B cell (primary cell): ENCODE measurements around the gene MED25. TPM values are rescaled to one million over a fixed set of nuclear protein-coding genes. Genes with fewer than 3 reads are reported as not detected.

Source experiments
- ATAC-seq: fragments of 200-7000 bp; cut with Tn5 transposase; one replicate; pipeline ENCODE4 v1.10.0; 2021; ENCODE audit warnings: low read depth, mild to moderate bottlenecking, moderate number of reproducible peaks, moderate library complexity
- CTCF ChIA-PET: fragments of 350-600 bp; sonication (Branson Sonifier 250); formaldehyde crosslinking; loops from one replicate; lab custom pipeline; 2021; ENCODE audit warnings: antibody characterized with exemption, inconsistent platforms; lab: Charles Lee
- POLR2A ChIA-PET: fragments of 350-600 bp; sonication (Branson Sonifier 250); formaldehyde crosslinking; loops from one replicate; lab custom pipeline; 2021; ENCODE audit warnings: antibody characterized with exemption; lab: Charles Lee
- DNase-seq: peaks from one replicate; pipeline ENCODE4 v3.0.0; 2013
- H2AFZ ChIP-seq: 2 replicates; pipeline ENCODE4 v1.6.1; 2012; ENCODE audit warnings: mild to moderate bottlenecking, low read depth, low read length; ENCODE audit not compliant: insufficient read depth, poor library complexity, severe bottlenecking
- H3K27ac ChIP-seq, 2 donors: 1 replicate in 1 of 2; 2 replicates in 1 of 2; pipeline ENCODE4 v1.5.1; 2012 to 2013; ENCODE audit warnings: low read length in 2 of 2, mild to moderate bottlenecking in 2 of 2, moderate library complexity in 1 of 2
- H3K27me3 ChIP-seq, 4 experiments: fragments of 200-600 bp in 1 of 4; sonication (generic) in 1 of 4; replicated peaks in 1 of 4; 1 replicate in 2 of 4; 2 replicates in 2 of 4; pipeline versions ENCODE4 v1.6.1 to v1.7.0; 2013 to 2016; ENCODE audit warnings: low read length in 3 of 4, mild to moderate bottlenecking in 2 of 4, mixed read lengths in 1 of 4, moderate library complexity in 1 of 4; ENCODE audit not compliant: insufficient read depth in 4 of 4, control insufficient read depth in 3 of 4; ENCODE audit errors: control extremely low read depth in 1 of 4
- H3K36me3 ChIP-seq, 2 experiments: replicated peaks in 1 of 2; 1 replicate in 1 of 2; 2 replicates in 1 of 2; pipeline versions ENCODE4 v1.6.1 to v1.7.1; 2013; ENCODE audit warnings: low read length in 1 of 2; ENCODE audit not compliant: insufficient read depth in 2 of 2, control insufficient read depth in 1 of 2; ENCODE audit errors: control extremely low read depth in 1 of 2, extremely low read depth in 1 of 2
- H3K4me1 ChIP-seq, 2 donors: fragments of 200-600 bp in 1 of 2; sonication (generic) in 1 of 2; 1 replicate in 1 of 2; 2 replicates in 1 of 2; pipeline versions ENCODE4 v1.5.1 to v1.6.1; 2013 to 2017; ENCODE audit warnings: low read length in 2 of 2; ENCODE audit not compliant: control insufficient read depth in 2 of 2, insufficient read depth in 2 of 2
- H3K4me2 ChIP-seq: replicated peaks from 2 replicates; pipeline ENCODE3; 2012; ENCODE audit warnings: mild to moderate bottlenecking, low read depth, low read length; ENCODE audit not compliant: poor library complexity, severe bottlenecking
- H3K4me3 ChIP-seq, 5 experiments: fragments of 200-600 bp in 1 of 5; sonication (generic) in 1 of 5; 1 replicate in 3 of 5; 2 replicates in 2 of 5; pipeline versions ENCODE4 v1.5.1 to v1.7.0; 2011 to 2016; ENCODE audit warnings: low read length in 4 of 5, mild to moderate bottlenecking in 4 of 5, low read depth in 2 of 5, control low read depth in 1 of 5, moderate library complexity in 1 of 5; ENCODE audit not compliant: insufficient read depth in 1 of 5; ENCODE audit errors: control extremely low read depth in 1 of 5, extremely low read depth in 1 of 5
- H3K79me2 ChIP-seq: fragments of 200-600 bp; sonication (generic); one replicate; pipeline ENCODE4 v1.6.0; 2016; ENCODE audit warnings: low read length; ENCODE audit not compliant: control insufficient read depth, insufficient read depth
- H3K9ac ChIP-seq: fragments of 200-600 bp; sonication (generic); 2 replicates; pipeline ENCODE4 v1.6.1; 2017; ENCODE audit warnings: mild to moderate bottlenecking, low read length, moderate library complexity
- H3K9me3 ChIP-seq, 3 donors: one replicate each; pipeline versions ENCODE4 v1.6.1 to v1.7.1; 2013; ENCODE audit warnings: low read length in 2 of 3; ENCODE audit not compliant: control insufficient read depth in 2 of 3, insufficient read depth in 1 of 3; ENCODE audit errors: control extremely low read depth in 1 of 3
- H4K20me1 ChIP-seq: 2 replicates; pipeline ENCODE4 v1.6.0; 2012; ENCODE audit warnings: mild to moderate bottlenecking, low read length; ENCODE audit not compliant: insufficient read depth, control insufficient read depth, poor library complexity, severe bottlenecking
- H3K27ac Mint-ChIP-seq: one replicate; pipeline ENCODE4 v1.8.0; 2021; ENCODE audit warnings: mixed read lengths
- H3K27me3 Mint-ChIP-seq: one replicate; pipeline ENCODE4 v1.8.0; 2021; ENCODE audit warnings: mixed read lengths
- H3K4me1 Mint-ChIP-seq: one replicate; pipeline ENCODE4 v1.8.0; 2021; ENCODE audit warnings: mixed read lengths
- H3K4me3 Mint-ChIP-seq: one replicate; pipeline ENCODE4 v1.8.0; 2021; ENCODE audit warnings: mixed read lengths
- H3K9me3 Mint-ChIP-seq: one replicate; pipeline ENCODE4 v1.8.0; 2022; ENCODE audit warnings: mixed read lengths; ENCODE audit not compliant: insufficient read depth
- CTCF ChIP-seq: fragments of 200-600 bp; IDR thresholded peaks from one replicate; pipeline ENCODE4 v1.8.0; 2022; ENCODE audit warnings: antibody characterized with exemption, mild to moderate bottlenecking
- EZH2 ChIP-seq: IDR thresholded peaks from 2 replicates; pipeline ENCODE4 v1.6.1; 2012; ENCODE audit warnings: borderline replicate concordance, low read depth, mild to moderate bottlenecking, moderate library complexity, low read length; ENCODE audit not compliant: insufficient read depth, poor library complexity, severe bottlenecking
- WGBS: methylation state at CpG from one replicate; pipeline ENCODE4 v1.1.5; 2013; ENCODE audit warnings: missing lambda C conversion rate; ENCODE audit not compliant: insufficient coverage; 5-methylcytosine and 5-hydroxymethylcytosine counted together
- intact Hi-C: fragments of 100-400 bp; cut with micrococcal nuclease; formaldehyde crosslinking; loops from one replicate; pipeline ENCODE4 v1.10.0; 2022
- polyA plus RNA-seq: library from polyadenylated mRNA; depleted of rRNA; stranded (reverse); fragments of >200 nt; gene quantifications from 2 replicates; pipeline ENCODE4 v1.2.3, GENCODE V29; 2012
- total RNA-seq, 2 donors: library from RNA; stranded (reverse); fragments of 120-200 nt in 1 of 2; gene quantifications; 1 replicate in 1 of 2; 2 replicates in 1 of 2; pipeline versions ENCODE4 v1.2.3 to v1.2.4, GENCODE V29; 2013 to 2022

MED25 gene
- total and polyA plus RNA-seq, 2 donors (not counting 1 experiment from before 2014, with no cell fraction given), result 93.0 to 126 TPM

- DNase-seq (no peak), ATAC-seq (no peak)
- Mint-ChIP-seq H3K4me3 (no peak overlapping the region), H3K9me3 (no peaks in the 10 kb centered on the region), H3K4me1 (peaks cover 3% of the 10 kb centered on the region), H3K27ac (peak overlapping the region; percentile 15), H3K27me3 (no peaks in the 10 kb centered on the region)
- no peaks in the 10 kb centered on the region for H4K20me1 ChIP-seq
- TF ChIP-seq CTCF, result no peak
- no peak for TF ChIP-seq EZH2
- H3K36me3 ChIP-seq, result peaks cover 0 to 73% of the 10 kb centered on the region in 2 experiments
- no peak overlapping the region for H3K27ac ChIP-seq
- POLR2A ChIA-PET, result no interaction called here
- intact Hi-C loops, result no loop called here
- no peak overlapping the region for H3K9ac ChIP-seq
- H3K27me3 ChIP-seq, result no peaks in the 10 kb centered on the region
- H3K4me3 ChIP-seq, result no peak overlapping the region
- no peak overlapping the region for H2AFZ ChIP-seq
- H3K4me2 ChIP-seq, result no peak overlapping the region
- CTCF ChIA-PET, result no interaction called here
- H3K4me1 ChIP-seq, result peaks cover 0 to 3% of the 10 kb centered on the region in 2 donors
- no peaks in the 10 kb centered on the region for H3K79me2 ChIP-seq
- WGBS, result 98% methylated on average over 5 of the region's 5 CpGs
- no peaks in the 10 kb centered on the region for H3K9me3 ChIP-seq
Observed at GRCh38 chr19:49837009-49837310, 18.9 kb downstream of the MED25 start.

- Mint-ChIP-seq H3K4me3 (no peak overlapping the region), H3K27me3 (no peaks in the 10 kb centered on the region), H3K9me3 (no peaks in the 10 kb centered on the region), H3K4me1 (peaks cover 7% of the 10 kb centered on the region), H3K27ac (no peak overlapping the region)
- POLR2A ChIA-PET, result no interaction called here
- Histone ChIP-seq H3K36me3 (peaks cover 0 to 69% of the 10 kb centered on the region in 2 experiments), H3K27ac (no peak overlapping the region), H4K20me1 (no peaks in the 10 kb centered on the region), H3K9me3 (no peaks in the 10 kb centered on the region), H3K79me2 (no peaks in the 10 kb centered on the region), H3K4me1 (peaks cover 3 to 8% of the 10 kb centered on the region in 2 donors), H3K27me3 (no peaks in the 10 kb centered on the region), H3K4me3 (no peak overlapping the region), H2AFZ (no peak overlapping the region), H3K9ac (no peak overlapping the region), H3K4me2 (no peak overlapping the region)
- no peak for TF ChIP-seq EZH2
- no peak for TF ChIP-seq CTCF
- DNase-seq, result no peak
- intact Hi-C loops, result no loop called here
- CTCF ChIA-PET, result no interaction called here
- WGBS, result over 99% methylated on average over 9 of the region's 9 CpGs
- ATAC-seq, result no peak
Observed at GRCh38 chr19:49837425-49837824, 19.3 kb downstream of the MED25 start.
